Nephron (organoid): ENCODE results near the gene CCDC81.
"Not testable (repeated sequence)": the region's sequence is repeated elsewhere in the genome, so short reads cannot be mapped to it uniquely, and the experiment has no call there.

Experiments used
- H3K27ac Mint-ChIP-seq, 3 experiments: 2 replicates each; pipeline ENCODE4 v1.8.0; 2020; ENCODE audit warnings: mixed read lengths in 3 of 3, mild to moderate bottlenecking in 2 of 3, moderate library complexity in 1 of 3
- H3K27me3 Mint-ChIP-seq: 2 replicates; pipeline ENCODE4 v1.8.0; 2021; ENCODE audit warnings: low read depth, mild to moderate bottlenecking, moderate library complexity, mixed read lengths
- H3K36me3 Mint-ChIP-seq: 2 replicates; pipeline ENCODE4 v1.8.0; 2020; ENCODE audit warnings: low read depth, mixed read lengths
- H3K4me1 Mint-ChIP-seq: 2 replicates; pipeline ENCODE4 v1.8.0; 2020; ENCODE audit warnings: mixed read lengths
- H3K4me3 Mint-ChIP-seq, 3 experiments: 2 replicates each; pipeline ENCODE4 v1.8.0; 2020; ENCODE audit warnings: mild to moderate bottlenecking in 3 of 3, mixed read lengths in 3 of 3, moderate library complexity in 2 of 3
- H3K9me3 Mint-ChIP-seq: 2 replicates; pipeline ENCODE4 v1.8.0; 2020; ENCODE audit warnings: mixed read lengths
- TF ChIP-seq, protein P1 (sequence below), 3 experiments: fragments of 200-600 bp; sonication (generic); IDR thresholded peaks; one replicate each; pipeline ENCODE4 v1.5.0; 2021; ENCODE audit warnings: antibody characterized with exemption in 3 of 3; ENCODE audit not compliant: unreplicated experiment in 3 of 3

The CCDC81 gene

DNA sequence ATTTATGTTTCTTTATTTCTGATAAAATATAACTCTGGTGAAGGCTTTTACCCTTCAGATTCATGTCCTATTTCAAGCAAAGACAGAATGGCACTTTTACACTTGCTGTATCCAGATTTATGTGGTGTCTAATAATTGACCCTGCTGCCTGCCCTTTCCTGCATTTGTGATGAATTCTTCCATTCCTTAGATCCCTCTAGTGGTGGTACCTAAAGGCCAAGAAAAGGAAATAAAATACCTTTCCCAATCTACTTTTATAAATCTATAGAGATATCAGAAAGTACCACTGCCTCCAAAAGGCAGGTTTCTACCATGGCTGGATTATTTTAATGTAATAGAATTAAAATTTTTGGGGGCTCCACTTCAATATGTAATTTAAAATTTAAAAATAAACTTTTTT is 34.2 kb downstream of the CCDC81 start:
- peaks cover 4% of the 10 kb centered on the region for H3K27me3 Mint-ChIP-seq
- H3K4me1 Mint-ChIP-seq: no peaks in the 10 kb centered on the region
- no peak overlapping the region for H3K4me3 Mint-ChIP-seq
- no peak overlapping the region for H3K27ac Mint-ChIP-seq
- no peaks in the 10 kb centered on the region for H3K36me3 Mint-ChIP-seq
- H3K9me3 Mint-ChIP-seq: no peaks in the 10 kb centered on the region
- TF ChIP-seq, protein P1, sequence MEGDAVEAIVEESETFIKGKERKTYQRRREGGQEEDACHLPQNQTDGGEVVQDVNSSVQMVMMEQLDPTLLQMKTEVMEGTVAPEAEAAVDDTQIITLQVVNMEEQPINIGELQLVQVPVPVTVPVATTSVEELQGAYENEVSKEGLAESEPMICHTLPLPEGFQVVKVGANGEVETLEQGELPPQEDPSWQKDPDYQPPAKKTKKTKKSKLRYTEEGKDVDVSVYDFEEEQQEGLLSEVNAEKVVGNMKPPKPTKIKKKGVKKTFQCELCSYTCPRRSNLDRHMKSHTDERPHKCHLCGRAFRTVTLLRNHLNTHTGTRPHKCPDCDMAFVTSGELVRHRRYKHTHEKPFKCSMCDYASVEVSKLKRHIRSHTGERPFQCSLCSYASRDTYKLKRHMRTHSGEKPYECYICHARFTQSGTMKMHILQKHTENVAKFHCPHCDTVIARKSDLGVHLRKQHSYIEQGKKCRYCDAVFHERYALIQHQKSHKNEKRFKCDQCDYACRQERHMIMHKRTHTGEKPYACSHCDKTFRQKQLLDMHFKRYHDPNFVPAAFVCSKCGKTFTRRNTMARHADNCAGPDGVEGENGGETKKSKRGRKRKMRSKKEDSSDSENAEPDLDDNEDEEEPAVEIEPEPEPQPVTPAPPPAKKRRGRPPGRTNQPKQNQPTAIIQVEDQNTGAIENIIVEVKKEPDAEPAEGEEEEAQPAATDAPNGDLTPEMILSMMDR (IDR thresholded peaks at IDR 0.05; ENCODE audit: unreplicated experiment in 3 of 3): peak; percentile 14 to 34 (median 24)

DNA sequence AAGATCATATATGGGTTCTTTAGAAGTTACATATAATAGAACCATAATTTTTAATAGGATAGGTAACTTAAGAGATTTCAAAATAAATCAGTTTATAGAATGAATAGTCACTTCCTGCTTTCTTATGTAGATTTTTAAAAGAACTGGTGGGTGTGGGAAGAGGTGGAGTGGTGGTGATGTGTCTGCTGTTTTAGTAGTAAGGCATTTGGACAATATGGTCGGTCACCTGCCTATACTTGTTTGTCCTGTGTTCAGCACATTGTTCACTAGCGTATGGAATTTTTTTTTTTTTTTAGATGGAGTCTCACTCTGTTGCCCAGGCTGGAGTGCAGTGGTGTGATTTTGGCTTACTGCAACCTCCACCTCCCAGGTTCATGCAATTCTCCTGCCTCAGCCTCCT is 39.3 kb downstream of the CCDC81 start:
- peaks cover 4% of the 10 kb centered on the region for H3K27me3 Mint-ChIP-seq
- no peaks in the 10 kb centered on the region for H3K36me3 Mint-ChIP-seq
- no peaks in the 10 kb centered on the region for H3K4me1 Mint-ChIP-seq
- no peak overlapping the region for H3K27ac Mint-ChIP-seq
- TF ChIP-seq, protein P1 (IDR thresholded peaks at IDR 0.05; ENCODE audit: unreplicated experiment in 3 of 3): no peak
- H3K9me3 Mint-ChIP-seq: no peaks in the 10 kb centered on the region
- no peak overlapping the region for H3K4me3 Mint-ChIP-seq

DNA sequence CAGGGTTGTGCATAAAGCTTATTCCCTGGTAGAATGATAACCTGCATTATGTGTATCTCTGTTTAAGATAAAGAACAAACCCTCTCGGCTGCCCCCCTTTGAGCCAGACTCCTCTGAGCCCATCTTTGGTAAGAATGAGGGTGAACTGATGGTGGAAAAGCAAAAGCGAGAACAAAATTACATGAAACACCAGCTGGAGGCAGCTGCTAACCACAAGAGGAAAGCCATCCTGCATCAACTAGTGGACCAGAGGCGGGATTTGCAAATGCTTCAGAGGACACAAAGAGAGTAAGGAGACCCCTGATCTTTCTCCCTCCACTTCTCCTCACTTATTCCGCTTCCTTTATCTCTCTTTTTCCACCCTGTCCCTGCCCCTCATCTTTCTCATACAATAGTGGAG is 40.3 kb downstream of the CCDC81 start:
- no peaks in the 10 kb centered on the region for H3K9me3 Mint-ChIP-seq
- H3K27ac Mint-ChIP-seq: no peak overlapping the region
- no peaks in the 10 kb centered on the region for H3K4me1 Mint-ChIP-seq
- TF ChIP-seq, protein P1 (IDR thresholded peaks at IDR 0.05; ENCODE audit: unreplicated experiment in 3 of 3): no peak
- H3K36me3 Mint-ChIP-seq: no peaks in the 10 kb centered on the region
- H3K4me3 Mint-ChIP-seq: no peak overlapping the region
- peaks cover 4% of the 10 kb centered on the region for H3K27me3 Mint-ChIP-seq

DNA sequence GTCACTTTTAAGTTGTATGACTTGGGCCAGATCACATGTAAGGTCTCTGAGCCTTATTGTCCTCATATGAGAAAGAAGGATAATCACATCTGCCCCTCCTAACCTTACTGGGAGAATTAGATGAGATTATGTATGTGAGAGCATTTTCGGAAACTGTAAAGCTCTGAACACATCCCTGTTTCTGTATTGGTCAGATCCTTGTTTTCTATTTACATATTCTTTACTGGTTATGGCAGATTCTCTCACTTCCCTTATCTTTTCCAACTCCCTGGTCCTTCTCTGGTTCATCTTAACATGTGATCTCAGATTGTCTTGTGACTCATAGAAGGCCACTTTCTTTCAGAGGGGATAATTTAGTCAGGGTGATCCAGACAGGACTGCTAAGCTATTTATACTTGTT is 41.8 kb downstream of the CCDC81 start:
- Mint-ChIP-seq H3K36me3 (no peaks in the 10 kb centered on the region), H3K9me3 (no peaks in the 10 kb centered on the region), H3K27ac (no peak overlapping the region), H3K27me3 (peaks cover 4% of the 10 kb centered on the region), H3K4me1 (no peaks in the 10 kb centered on the region), H3K4me3 (no peak overlapping the region)
- TF ChIP-seq, protein P1 (IDR thresholded peaks at IDR 0.05; ENCODE audit: unreplicated experiment in 3 of 3): no peak

DNA sequence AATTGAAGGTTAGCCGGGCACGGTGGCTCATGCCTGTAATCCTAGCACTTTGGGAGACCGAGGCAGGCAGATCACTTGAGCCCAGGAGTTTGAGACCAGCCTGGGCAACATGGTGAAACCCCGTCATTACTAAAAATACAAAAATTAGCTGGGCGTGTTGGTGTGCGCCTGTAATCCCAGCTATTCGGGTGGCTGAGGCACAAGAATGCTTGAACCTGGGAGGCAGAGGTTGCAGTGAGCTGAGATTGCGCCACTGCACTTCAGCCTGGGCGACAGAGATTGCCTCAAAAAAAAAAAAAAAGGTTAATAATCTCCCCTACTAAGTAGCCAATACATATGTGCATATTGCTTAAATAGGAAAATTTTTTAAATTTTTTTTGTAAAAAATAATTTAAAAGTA is 42.3 kb downstream of the CCDC81 start:
- not testable (repeated sequence) for H3K27ac Mint-ChIP-seq, H3K4me1 Mint-ChIP-seq, H3K36me3 Mint-ChIP-seq, H3K9me3 Mint-ChIP-seq, H3K27me3 Mint-ChIP-seq, H3K4me3 Mint-ChIP-seq

DNA sequence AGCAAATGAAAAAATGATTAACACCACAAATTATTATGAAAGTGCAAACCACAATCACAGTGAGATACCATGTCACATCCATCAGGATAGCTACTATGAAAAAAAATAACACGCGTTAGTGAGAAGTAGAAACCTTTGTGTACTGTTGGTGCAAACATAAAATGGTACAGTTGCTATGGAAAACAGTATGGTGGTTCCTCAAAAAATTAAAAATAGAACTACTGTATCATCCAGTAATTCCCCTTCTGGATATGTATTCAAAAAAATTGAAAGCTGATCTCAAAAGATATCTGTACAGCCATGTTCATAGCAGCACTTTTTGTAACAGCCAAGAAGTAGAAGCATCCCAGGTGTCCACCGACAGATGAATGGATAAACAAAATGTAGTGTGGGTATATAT is 43.4 kb downstream of the CCDC81 start:
- Mint-ChIP-seq H3K27ac (no peak overlapping the region), H3K9me3 (no peaks in the 10 kb centered on the region), H3K36me3 (no peaks in the 10 kb centered on the region), H3K4me3 (no peak overlapping the region), H3K27me3 (peaks cover 3% of the 10 kb centered on the region), H3K4me1 (no peaks in the 10 kb centered on the region)
- TF ChIP-seq, protein P1 (IDR thresholded peaks at IDR 0.05; ENCODE audit: unreplicated experiment in 3 of 3): no peak
